HG03460 (cell line): ENCODE results near the gene AKR1C1.
"Not testable (repeated sequence)": the region's sequence is repeated elsewhere in the genome, so short reads cannot be mapped to it uniquely, and the experiment has no call there.

Experiments
- ATAC-seq: cut with Tn5 transposase; IDR thresholded peaks from one replicate; pipeline ENCODE4 v1.9.1; 2021; ENCODE audit not compliant: unreplicated experiment

The AKR1C1 gene

DNA sequence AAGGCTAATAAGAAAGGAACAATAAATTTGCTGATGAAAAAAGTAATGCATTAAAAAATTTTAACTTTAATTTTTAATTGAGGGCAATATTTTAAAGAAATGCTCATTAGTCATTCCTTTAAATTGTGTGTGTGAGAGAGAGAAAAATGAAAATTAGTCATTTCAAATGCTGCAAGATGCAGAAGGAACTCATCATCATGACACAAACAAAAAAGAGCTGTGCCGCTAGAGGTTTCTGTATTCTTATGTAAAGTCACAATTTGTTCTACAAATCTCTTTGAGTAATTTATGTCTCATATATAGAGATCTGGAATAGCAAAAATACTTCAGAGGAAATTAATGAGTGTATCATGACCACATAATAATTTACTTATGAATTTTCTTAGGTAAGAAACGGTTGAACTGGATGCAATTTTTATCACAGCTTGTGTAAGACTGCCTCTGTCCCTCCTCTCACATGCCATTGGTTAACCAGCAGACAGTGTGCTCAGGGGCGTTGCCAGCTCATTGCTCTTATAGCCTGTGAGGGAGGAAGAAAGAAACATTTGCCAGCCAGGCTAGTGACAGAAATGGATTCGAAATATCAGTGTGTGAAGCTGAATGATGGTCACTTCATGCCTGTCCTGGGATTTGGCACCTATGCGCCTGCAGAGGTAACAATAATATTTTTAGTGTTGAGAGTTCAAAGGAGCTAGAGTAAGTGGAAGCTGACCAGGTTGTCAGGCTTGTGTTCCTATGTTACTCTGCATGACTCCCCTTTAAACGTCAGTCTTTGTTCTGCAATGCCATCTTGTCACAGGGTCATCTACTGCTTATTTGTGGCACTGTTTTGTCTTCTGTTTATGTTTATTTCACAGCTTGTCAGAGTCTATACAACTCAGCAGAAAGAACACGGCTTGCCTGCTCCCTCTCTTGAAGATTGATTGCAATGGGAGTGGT, at the start of gene AKR1C1:
Gene AKR1C1 (plus strand): TSS at position 540 of the 939 bp plus-strand sequence. CDS start 30 bp downstream, at position 570.
- not testable (repeated sequence) for ATAC-seq

- ATAC-seq, result no peak
These were observed 48.9 kb upstream of the AKR1C1 start for GRCh38 chr10:4914213-4914850.

DNA sequence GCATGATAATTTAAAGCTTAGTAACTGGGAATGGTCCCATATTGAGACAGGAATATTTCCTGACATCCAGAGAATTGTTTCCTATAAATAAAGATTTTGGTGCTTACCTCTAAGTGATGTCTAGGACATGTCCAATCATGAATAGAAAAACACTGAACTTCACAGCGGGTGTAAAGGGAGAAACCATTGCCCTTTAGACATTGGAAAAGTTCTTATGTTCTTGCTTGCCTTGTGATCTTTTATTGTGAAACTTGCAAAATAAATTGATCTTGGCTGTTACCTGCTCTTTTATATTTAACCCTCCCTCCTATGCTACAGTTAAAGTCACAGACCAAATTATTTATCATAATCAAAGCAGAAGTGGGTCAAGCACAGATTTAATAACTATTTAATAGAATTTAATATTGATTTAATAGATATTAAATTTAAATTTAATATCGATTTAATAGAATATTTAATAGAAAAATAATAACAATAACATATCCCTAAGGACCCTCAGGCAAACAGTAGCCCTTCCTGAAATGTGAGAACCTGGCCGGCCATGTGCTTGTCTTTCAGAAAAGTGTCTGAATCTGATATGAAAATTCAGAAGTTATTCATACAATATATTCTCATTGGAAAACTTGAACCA, 47.0 kb upstream of the AKR1C1 start:
- ATAC-seq, result no peak

DNA sequence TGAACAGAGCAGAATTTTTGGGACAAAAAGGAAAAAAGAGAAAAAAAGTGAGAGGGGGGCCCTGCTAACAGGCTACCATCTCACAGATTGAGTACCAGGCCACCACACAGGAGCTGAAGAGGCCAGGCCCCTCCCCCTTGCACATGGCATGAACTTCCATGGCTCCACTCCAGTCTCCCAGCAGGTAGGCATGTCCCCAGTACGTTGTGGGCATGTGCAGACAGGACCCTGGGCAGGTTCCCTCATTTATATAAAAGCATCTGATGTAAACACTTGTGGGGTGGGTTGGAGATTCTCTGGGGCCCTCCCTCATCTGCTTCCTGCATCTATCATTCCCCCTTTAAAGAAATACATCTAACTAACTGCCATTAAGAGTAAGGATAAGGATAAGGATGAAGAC, 45.0 kb upstream of the AKR1C1 start:
- ATAC-seq, result no peak

- ATAC-seq, result not testable (repeated sequence)
These were observed 38.7 kb upstream of the AKR1C1 start for GRCh38 chr10:4924482-4924881.

DNA sequence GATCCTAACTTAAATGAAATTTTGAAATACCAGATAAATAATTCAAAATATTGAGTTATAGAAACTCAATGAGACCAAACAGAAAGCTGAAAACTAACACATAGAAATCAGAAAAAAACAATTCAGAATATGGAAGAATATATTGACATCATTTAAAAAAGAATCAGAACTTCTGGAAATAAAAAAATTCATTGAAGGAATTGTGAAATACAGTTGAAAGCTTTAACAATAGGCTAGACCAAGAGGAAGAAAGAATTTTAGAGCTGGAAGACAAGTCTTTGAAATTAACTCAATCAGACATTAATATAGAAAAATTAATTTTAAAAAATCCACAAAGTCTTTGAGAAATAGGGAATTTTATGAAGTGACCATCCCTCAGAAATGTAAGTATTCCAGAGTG, 36.8 kb upstream of the AKR1C1 start:
- ATAC-seq, result no peak

DNA sequence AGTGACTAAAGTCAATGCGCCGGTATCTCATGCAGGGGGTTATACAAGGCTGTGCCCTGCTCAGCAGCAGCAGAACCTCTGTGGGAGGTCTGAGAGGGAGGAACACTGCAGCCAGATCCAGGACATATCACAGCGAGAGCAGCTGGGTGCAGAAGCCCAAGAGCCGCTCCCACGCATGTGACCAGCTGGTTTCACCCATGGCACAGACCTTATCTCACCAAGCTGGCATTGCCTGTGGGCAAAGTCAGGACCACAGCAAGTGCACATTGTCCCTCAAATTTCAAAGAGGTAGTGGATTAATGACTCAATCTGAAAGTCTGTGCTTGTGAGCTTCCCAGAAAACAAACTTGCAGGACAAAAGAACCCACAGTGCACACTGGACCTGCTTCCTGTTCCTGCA, 31.6 kb upstream of the AKR1C1 start:
- no peak for ATAC-seq

DNA sequence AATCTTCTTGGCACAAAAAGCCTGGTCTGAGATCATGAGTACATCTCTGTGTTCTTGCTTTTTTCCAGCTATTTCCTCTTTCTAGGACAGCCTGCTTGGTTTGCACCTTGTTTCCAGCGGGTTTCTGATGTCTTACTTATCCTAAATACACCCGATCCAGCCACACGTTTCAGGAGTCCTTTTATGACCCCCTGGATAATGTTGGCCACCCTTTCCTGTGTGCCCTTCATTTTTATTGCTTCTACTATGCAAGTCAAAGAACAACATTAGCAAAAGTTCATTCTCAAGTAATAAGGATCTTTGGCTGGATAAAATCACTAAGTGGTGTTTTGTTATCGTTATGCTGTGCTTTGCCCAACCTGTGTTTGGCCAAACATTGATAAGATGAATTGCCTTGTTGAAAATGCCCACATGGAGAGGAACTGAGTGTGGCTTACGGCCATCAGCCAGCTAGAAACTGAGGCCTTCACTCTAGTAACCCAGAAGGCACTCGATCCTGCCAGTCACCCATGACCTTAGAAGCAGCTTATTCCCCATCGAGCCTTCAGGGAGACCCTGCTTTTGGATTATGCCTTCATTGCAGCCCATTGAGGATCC, 28.7 kb upstream of the AKR1C1 start:
- ATAC-seq, result no peak

DNA sequence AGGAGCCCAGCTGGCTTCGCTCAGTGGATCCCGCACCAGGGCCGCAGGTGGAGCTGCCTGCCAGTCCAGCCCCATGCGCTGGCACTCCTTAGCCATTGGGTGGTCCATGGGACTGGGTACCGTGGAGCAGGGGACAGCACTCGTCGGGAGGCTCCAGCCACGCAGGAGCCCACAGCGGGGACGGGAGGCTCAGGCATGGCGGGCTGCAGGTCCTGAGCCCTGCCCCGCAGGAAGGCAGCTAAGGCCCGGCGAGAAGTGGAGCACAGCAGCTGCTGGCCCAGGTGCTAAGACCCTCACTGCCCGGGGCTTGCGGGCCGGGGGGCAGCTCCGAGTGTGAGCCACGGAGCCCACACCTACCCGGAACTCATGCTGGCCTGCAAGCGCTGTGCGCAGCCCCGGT, 25.9 kb upstream of the AKR1C1 start:
- no peak for ATAC-seq

GRCh38 chr10:4939224-4940072, 23.8 kb upstream of the AKR1C1 start:
- ATAC-seq, result no peak

- not testable (repeated sequence) for ATAC-seq
These were observed 23.2 kb upstream of the AKR1C1 start for GRCh38 chr10:4940073-4940428.

GRCh38 chr10:4940909-4941308, 22.3 kb upstream of the AKR1C1 start:
- ATAC-seq, result not testable (repeated sequence)

- no peak for ATAC-seq
These were observed 21.5 kb upstream of the AKR1C1 start for GRCh38 chr10:4941540-4942330.

DNA sequence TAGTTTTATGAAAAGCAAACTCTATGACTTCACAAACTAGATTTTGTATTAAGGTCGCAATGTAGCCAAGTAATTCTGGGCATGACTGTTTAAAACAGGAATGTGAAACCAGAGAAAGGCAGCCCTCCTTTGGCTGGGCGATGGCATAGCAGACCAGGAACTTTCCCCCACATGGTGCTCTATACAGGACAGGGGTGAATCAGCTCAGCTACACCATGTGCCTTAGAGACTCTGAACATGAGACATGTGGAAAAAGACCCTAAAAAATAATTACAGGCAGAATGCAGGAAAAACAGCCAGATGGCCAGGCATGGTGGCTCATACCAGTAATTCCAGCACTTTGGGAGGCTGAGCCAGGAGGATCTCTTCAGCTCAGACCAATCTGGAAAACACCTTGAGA, 20.3 kb upstream of the AKR1C1 start:
- not testable (repeated sequence) for ATAC-seq

DNA sequence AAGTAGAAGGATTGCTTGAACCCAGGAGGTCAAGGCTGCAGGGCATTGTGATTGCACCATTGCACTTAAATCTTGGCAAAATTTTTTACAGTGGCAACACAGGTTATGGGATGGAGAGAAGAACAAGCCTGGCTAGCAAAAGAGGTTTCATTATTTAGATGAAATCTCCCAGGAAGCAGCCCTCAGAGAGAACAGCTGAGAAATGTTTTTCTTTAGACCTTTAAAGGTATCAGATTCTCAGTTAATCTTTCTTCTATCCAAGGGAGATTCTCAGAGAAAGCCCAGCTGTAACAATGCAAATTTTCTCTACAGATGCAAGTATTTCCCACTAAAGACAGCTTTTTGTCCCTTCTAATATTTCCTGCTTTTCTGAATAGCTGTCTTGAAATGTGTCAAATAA, 19.8 kb upstream of the AKR1C1 start:
- ATAC-seq, result not testable (repeated sequence)

DNA sequence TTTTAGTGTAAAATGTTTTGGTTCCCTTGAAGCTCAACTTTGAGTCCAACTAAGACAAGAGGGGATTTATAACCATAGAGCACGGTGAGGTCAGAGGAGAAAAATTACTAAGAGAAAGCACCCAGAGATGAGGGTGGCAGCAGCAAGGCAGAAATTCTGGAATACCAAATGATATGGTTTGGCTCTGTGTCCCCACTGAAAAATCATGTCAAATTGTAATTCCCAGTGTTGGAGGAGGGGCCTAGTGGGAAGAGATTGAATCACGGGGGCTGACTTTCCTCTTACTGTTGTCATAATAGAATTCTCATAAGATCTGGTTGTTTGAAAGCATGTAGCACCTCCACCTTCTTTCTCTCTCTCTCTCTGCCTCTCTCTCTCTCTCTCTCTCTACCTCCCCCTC, 19.4 kb upstream of the AKR1C1 start:
- no peak for ATAC-seq

- ATAC-seq, result no peak
These were observed 18.4 kb upstream of the AKR1C1 start for GRCh38 chr10:4944841-4945240.

- no peak for ATAC-seq
These were observed 17.2 kb upstream of the AKR1C1 start for GRCh38 chr10:4945766-4946717.
